ENCODE measurements around the gene BANK1.

Gene BANK1

GRCh38 chr4:102042871-102043802 is 252.6 kb downstream of the BANK1 start:
- H3K4me1 ChIP-seq (ENCODE audit: control insufficient read depth, insufficient read depth, low read length) = no peaks in the 10 kb centered on the region
- no peak overlapping the region for H3K4me2 ChIP-seq (ENCODE audit: low read length)
- H3K36me3 ChIP-seq (ENCODE audit: insufficient read depth, low read length) = no peaks in the 10 kb centered on the region
- no peak overlapping the region for H3K4me3 ChIP-seq (ENCODE audit: low read length)
- no peak overlapping the region for H3K9ac ChIP-seq (ENCODE audit: low read depth, low read length)
- H3K27me3 ChIP-seq (ENCODE audit: control insufficient read depth, insufficient read depth, low read length) = no peaks in the 10 kb centered on the region
- H3K9me3 ChIP-seq (replicated peaks; ENCODE audit: low read length) = no peaks in the 10 kb centered on the region

- Histone ChIP-seq H3K4me2 (ENCODE audit: low read length) (no peak overlapping the region), H3K4me3 (ENCODE audit: low read length) (no peak overlapping the region), H3K4me1 (ENCODE audit: control insufficient read depth, insufficient read depth, low read length) (no peaks in the 10 kb centered on the region), H3K27me3 (ENCODE audit: control insufficient read depth, insufficient read depth, low read length) (no peaks in the 10 kb centered on the region), H3K9me3 (replicated peaks; ENCODE audit: low read length) (no peaks in the 10 kb centered on the region), H3K9ac (ENCODE audit: low read depth, low read length) (no peak overlapping the region), H3K36me3 (ENCODE audit: insufficient read depth, low read length) (no peaks in the 10 kb centered on the region)
Measured at GRCh38 chr4:102047616-102048015, 257.1 kb downstream of the BANK1 start.

GRCh38 chr4:102055805-102056204 is 265.3 kb downstream of the BANK1 start:
- Histone ChIP-seq H3K27me3 (ENCODE audit: control insufficient read depth, insufficient read depth, low read length) (no peaks in the 10 kb centered on the region), H3K9me3 (replicated peaks; ENCODE audit: low read length) (no peaks in the 10 kb centered on the region), H3K4me3 (ENCODE audit: low read length) (no peak overlapping the region), H3K9ac (ENCODE audit: low read depth, low read length) (no peak overlapping the region), H3K4me1 (ENCODE audit: control insufficient read depth, insufficient read depth, low read length) (no peaks in the 10 kb centered on the region), H3K4me2 (ENCODE audit: low read length) (no peak overlapping the region), H3K36me3 (ENCODE audit: insufficient read depth, low read length) (no peaks in the 10 kb centered on the region)

GRCh38 chr4:102057122-102057521 is 266.6 kb downstream of the BANK1 start:
- no peaks in the 10 kb centered on the region for H3K27me3 ChIP-seq (ENCODE audit: control insufficient read depth, insufficient read depth, low read length)
- no peaks in the 10 kb centered on the region for H3K36me3 ChIP-seq (ENCODE audit: insufficient read depth, low read length)
- no peaks in the 10 kb centered on the region for H3K4me1 ChIP-seq (ENCODE audit: control insufficient read depth, insufficient read depth, low read length)
- H3K9me3 ChIP-seq (replicated peaks; ENCODE audit: low read length) = no peaks in the 10 kb centered on the region
- no peak overlapping the region for H3K4me2 ChIP-seq (ENCODE audit: low read length)
- no peak overlapping the region for H3K9ac ChIP-seq (ENCODE audit: low read depth, low read length)
- H3K4me3 ChIP-seq (ENCODE audit: low read length) = no peak overlapping the region

- no peaks in the 10 kb centered on the region for H3K27me3 ChIP-seq (ENCODE audit: control insufficient read depth, insufficient read depth, low read length)
- no peaks in the 10 kb centered on the region for H3K9me3 ChIP-seq (replicated peaks; ENCODE audit: low read length)
- H3K4me2 ChIP-seq (ENCODE audit: low read length) = no peak overlapping the region
- no peaks in the 10 kb centered on the region for H3K4me1 ChIP-seq (ENCODE audit: control insufficient read depth, insufficient read depth, low read length)
- no peaks in the 10 kb centered on the region for H3K36me3 ChIP-seq (ENCODE audit: insufficient read depth, low read length)
- H3K4me3 ChIP-seq (ENCODE audit: low read length) = no peak overlapping the region
- no peak overlapping the region for H3K9ac ChIP-seq (ENCODE audit: low read depth, low read length)
Measured at GRCh38 chr4:102061133-102061532, 270.6 kb downstream of the BANK1 start.

- H3K4me3 ChIP-seq (ENCODE audit: low read length) = no peak overlapping the region
- no peaks in the 10 kb centered on the region for H3K36me3 ChIP-seq (ENCODE audit: insufficient read depth, low read length)
Measured at GRCh38 chr4:102064747-102065442, 274.4 kb downstream of the BANK1 start.

GRCh38 chr4:102076622-102077021 is 286.1 kb downstream of the BANK1 start:
- Histone ChIP-seq H3K27me3 (ENCODE audit: control insufficient read depth, insufficient read depth, low read length) (no peaks in the 10 kb centered on the region), H3K9ac (ENCODE audit: low read depth, low read length) (no peak overlapping the region), H3K9me3 (replicated peaks; ENCODE audit: low read length) (no peaks in the 10 kb centered on the region), H3K4me3 (ENCODE audit: low read length) (no peak overlapping the region), H3K36me3 (ENCODE audit: insufficient read depth, low read length) (no peaks in the 10 kb centered on the region), H3K4me2 (ENCODE audit: low read length) (no peak overlapping the region), H3K4me1 (ENCODE audit: control insufficient read depth, insufficient read depth, low read length) (no peaks in the 10 kb centered on the region)

More at GRCh38 chr4:102064747-102065442, 274.4 kb downstream of the BANK1 start:
- H3K4me1 ChIP-seq (ENCODE audit: control insufficient read depth, insufficient read depth, low read length) = no peaks in the 10 kb centered on the region
- H3K4me2 ChIP-seq (ENCODE audit: low read length) = no peak overlapping the region
- H3K9me3 ChIP-seq (replicated peaks; ENCODE audit: low read length) = no peaks in the 10 kb centered on the region
- no peaks in the 10 kb centered on the region for H3K27me3 ChIP-seq (ENCODE audit: control insufficient read depth, insufficient read depth, low read length)
- H3K9ac ChIP-seq (ENCODE audit: low read depth, low read length) = no peak overlapping the region

- no peaks in the 10 kb centered on the region for H3K36me3 ChIP-seq (ENCODE audit: insufficient read depth, low read length)
- H3K9ac ChIP-seq (ENCODE audit: low read depth, low read length) = no peak overlapping the region
- H3K4me3 ChIP-seq (ENCODE audit: low read length) = no peak overlapping the region
- H3K4me2 ChIP-seq (ENCODE audit: low read length) = no peak overlapping the region
- H3K27me3 ChIP-seq (ENCODE audit: control insufficient read depth, insufficient read depth, low read length) = no peaks in the 10 kb centered on the region
- H3K9me3 ChIP-seq (replicated peaks; ENCODE audit: low read length) = no peaks in the 10 kb centered on the region
- peaks cover 4% of the 10 kb centered on the region for H3K4me1 ChIP-seq (ENCODE audit: control insufficient read depth, insufficient read depth, low read length)
Measured at GRCh38 chr4:102080184-102080583, 289.7 kb downstream of the BANK1 start.

- H3K4me2 ChIP-seq (ENCODE audit: low read length) = no peak overlapping the region
- H3K27me3 ChIP-seq (ENCODE audit: control insufficient read depth, insufficient read depth, low read length) = no peaks in the 10 kb centered on the region
- no peaks in the 10 kb centered on the region for H3K36me3 ChIP-seq (ENCODE audit: insufficient read depth, low read length)
- no peaks in the 10 kb centered on the region for H3K4me1 ChIP-seq (ENCODE audit: control insufficient read depth, insufficient read depth, low read length)
- H3K4me3 ChIP-seq (ENCODE audit: low read length) = no peak overlapping the region
- H3K9ac ChIP-seq (ENCODE audit: low read depth, low read length) = no peak overlapping the region
- no peaks in the 10 kb centered on the region for H3K9me3 ChIP-seq (replicated peaks; ENCODE audit: low read length)
Measured at GRCh38 chr4:102089850-102090621, 299.5 kb downstream of the BANK1 start.

- Histone ChIP-seq H3K36me3 (ENCODE audit: insufficient read depth, low read length) (no peaks in the 10 kb centered on the region), H3K9me3 (replicated peaks; ENCODE audit: low read length) (no peaks in the 10 kb centered on the region), H3K9ac (ENCODE audit: low read depth, low read length) (no peak overlapping the region), H3K4me1 (ENCODE audit: control insufficient read depth, insufficient read depth, low read length) (no peaks in the 10 kb centered on the region), H3K27me3 (ENCODE audit: control insufficient read depth, insufficient read depth, low read length) (no peaks in the 10 kb centered on the region), H3K4me2 (ENCODE audit: low read length) (no peak overlapping the region), H3K4me3 (ENCODE audit: low read length) (no peak overlapping the region)
Measured at GRCh38 chr4:102091656-102092055, 301.1 kb downstream of the BANK1 start.

GRCh38 chr4:102094481-102094880 is 304.0 kb downstream of the BANK1 start:
- Histone ChIP-seq H3K4me1 (ENCODE audit: control insufficient read depth, insufficient read depth, low read length) (no peaks in the 10 kb centered on the region), H3K4me3 (ENCODE audit: low read length) (no peak overlapping the region), H3K27me3 (ENCODE audit: control insufficient read depth, insufficient read depth, low read length) (no peaks in the 10 kb centered on the region), H3K9me3 (replicated peaks; ENCODE audit: low read length) (no peaks in the 10 kb centered on the region), H3K36me3 (ENCODE audit: insufficient read depth, low read length) (no peaks in the 10 kb centered on the region), H3K4me2 (ENCODE audit: low read length) (no peak overlapping the region), H3K9ac (ENCODE audit: low read depth, low read length) (no peak overlapping the region)
